HG03108 (cell line): ENCODE results near the gene CFAP90.

Experiments
- ATAC-seq: cut with Tn5 transposase; IDR thresholded peaks from one replicate; pipeline ENCODE4 v1.9.1; 2021; ENCODE audit warnings: moderate library complexity; ENCODE audit not compliant: unreplicated experiment

CFAP90 gene

DNA sequence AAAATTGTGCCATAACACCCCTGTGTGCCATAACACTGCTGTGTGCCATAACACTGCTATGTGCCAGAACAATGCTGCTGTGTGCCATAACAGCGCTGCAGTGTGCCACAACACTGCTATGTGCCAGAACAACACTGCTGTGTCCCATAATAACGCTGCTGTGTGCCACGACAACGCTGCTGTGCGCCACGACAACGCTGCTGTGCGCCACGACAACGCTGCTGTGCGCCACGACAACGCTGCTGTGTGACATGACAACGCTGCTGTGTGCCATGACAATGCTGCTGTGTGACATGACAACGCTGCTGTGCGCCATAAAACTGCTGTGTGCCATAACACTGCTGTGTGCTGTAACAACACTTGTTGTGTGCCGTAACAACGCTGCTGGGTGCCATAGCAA lies 25.9 kb downstream of the CFAP90 start:
- ATAC-seq, result no peak

DNA sequence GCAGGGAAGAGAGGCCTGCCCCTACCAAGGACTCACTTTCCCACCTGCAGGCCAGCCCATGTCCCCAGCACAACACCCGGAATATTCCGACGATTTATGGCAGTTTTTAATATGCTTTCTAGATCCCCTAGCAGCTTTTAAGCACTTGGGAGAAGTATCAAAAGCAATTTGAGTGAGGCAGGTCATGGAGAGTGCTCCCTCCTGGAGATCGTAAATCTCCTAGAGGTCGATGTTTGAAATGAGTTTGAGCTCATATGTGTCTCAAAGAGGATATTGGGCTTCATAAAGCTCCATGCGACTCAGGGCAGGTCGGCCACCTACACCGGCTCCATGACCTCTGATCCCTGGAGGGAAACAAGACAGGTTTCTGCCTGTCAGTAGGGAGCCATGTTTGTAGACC lies 27.3 kb downstream of the CFAP90 start:
- no peak for ATAC-seq

DNA sequence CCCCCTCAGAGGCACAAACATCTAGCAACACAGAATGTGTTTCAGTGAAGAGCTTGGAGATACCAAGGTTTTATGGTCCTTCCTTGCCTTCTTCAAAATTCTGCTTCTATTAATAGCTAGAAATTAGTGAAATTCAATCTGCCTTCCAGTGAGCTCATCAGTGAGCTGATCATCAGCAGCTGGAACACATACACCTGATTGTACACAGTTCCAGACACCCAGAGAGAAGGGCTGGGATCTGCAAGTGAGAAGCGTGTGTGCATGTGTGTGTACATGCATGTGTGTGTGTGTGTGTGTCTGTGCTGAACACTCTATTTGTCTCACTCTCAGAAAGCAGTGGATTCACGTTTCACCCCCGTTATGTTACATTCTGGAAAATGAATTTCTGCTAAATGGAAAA lies 28.5 kb downstream of the CFAP90 start:
- ATAC-seq, result no peak

DNA sequence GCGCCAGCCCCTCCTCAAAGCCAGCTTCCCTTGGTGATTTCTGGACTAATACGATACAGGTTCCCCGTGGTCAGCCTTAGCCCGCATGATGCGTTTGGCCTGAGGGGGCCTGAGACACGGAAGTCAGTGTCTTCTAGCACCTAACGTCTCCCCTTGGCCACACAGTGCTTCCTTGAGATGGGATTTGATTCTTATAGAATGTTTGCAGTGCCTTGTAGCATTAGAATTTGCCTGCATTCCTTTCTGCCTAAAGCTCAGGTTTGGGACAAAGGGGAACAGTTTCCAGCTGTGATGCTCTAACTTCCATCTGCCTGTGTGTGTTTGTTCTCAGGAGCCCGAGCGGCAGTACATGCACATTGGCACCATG lies 34.4 kb downstream of the CFAP90 start:
- no peak for ATAC-seq

DNA sequence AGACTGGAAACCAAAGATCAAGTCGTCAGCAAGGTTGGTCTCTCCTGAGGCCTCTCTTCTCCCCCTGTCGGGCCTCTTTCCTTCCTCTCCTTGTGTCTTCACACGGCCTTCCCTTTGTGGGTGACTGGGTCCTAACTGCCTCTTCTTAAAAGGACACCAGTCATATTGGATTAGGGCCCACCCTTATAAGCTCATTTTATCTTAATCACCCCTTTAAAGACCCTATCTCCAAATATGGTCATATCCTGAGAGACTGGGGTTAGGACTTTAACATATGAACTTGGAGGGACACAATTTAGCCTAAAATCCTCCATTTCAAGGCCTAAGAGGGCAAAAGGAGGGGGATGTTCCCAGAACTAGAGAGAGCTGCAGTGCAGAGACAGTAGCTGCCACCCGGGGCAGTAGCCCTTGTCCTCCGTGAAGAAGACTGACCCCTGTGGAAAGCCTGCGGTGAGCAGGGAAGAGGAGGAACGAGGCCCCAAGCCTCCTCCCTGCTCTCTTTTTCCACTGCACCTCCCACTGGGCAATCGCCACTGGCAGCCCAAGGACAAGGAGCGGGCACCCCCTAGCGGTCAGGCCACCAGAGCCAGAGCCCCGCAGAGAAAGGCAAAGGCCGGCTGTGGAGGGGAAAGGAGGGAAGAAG lies 34.9 kb downstream of the CFAP90 start:
- peak; percentile 91 for ATAC-seq

DNA sequence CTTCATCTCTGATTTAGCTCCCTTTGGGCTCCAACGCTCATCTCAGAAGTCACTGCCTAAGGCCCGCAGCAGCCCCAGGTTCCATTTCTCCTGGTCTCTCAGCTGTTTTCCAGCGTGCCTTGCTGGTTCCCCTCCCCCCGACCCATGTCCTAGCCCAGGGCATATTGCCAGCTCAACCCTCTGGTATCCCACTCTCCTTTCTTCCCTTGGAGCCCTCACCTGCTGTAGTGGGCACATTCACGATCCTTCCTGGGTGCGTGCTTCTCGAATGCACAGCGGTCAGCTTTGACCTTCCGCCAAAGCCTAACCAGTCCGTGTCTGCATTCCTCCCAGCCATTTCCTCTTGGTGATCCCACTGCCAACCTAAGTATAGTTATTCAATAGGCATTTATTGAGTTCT lies 36.1 kb downstream of the CFAP90 start:
- no peak for ATAC-seq

DNA sequence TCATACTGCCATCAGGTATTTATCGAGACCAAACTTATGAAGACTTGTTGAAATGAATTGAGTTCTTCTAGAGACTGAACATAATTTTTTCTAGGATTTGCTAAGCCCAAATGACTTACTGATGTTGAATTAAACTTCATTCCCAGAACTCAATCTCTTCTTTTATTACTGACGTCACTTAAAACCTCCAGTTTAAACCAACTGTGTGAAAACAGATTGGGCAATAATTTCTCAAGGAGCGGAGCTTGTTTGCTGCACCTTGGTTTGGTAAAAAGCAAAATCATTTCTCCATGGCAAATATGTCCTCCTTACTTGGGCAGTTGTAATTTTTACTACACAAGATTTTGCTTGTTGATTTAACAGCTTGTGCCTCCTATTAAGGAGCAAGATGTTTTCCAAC lies 37.4 kb downstream of the CFAP90 start:
- no peak for ATAC-seq

DNA sequence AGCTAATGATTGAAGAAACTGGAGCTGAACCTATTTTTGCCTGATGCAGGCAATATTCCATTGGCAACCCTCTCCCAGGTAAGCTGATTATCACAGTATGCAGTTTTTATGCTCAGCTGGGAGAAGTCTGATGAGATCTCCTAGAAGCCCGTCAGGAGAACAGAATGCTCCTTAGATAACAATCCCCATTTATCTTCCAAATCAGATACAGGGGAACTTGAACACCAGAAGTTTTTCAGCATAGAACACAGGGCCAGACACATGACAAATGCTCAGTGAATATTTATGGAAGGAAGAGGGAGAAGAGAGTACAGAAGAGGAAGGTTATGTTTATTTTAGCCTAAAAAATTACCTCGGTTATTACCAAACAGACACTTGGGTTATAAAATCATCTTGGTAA lies 37.9 kb downstream of the CFAP90 start:
- ATAC-seq, result no peak

DNA sequence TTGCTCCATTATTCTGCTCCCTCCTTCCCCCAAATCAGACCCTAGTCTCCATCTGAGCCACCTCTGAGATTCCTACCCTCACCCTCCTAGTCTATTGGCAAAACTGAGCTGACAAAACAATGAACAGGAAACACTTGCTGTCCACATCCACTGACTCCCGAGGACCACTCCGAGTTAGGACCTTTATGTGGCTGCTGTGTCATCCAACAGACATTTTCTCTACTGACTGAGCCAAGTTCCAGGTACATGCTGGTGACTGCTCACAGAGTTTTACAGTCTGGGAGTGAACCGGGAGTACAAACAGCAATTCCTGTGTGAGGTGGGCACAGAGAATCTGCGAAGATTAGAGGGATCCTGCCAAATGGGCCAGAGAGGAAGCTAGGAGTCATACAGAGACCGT lies 39.2 kb downstream of the CFAP90 start:
- ATAC-seq, result no peak

DNA sequence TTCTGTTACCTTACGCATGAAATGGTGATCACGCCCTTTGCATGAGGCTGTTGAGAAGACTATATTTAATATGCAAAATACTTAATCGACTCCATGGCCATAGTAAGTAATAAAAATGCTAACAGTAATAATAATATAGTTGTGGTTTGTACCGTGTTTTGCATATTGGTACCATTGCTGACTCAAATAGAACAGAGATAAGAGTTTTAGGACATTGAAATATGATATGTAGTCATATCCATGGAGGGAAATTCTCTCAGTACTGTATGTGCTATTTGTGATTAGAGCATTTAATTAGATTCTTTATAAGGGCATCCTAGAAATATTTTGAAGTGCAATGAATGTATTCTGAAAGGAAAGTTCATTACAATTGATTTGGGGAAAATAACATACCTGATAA lies 41.9 kb downstream of the CFAP90 start:
- no peak for ATAC-seq

DNA sequence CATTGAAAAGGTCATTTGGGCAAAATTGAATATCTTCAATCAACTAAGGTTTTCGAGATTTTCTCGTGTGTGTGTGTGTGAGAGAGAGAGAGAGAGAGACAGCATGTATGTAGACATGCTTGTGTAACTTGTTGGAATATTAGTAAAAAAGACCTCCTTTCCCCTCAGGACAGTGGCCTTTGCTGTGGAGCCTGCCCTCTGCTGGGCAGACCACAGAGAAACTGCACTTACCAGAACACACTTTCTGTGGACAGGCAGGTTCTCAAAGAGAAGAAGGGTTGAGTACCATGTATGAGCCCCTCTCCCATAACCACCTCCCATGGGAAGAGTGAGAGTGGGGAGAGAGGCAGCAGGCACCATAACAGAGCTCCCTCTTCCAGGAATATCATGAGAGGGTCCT lies 45.6 kb downstream of the CFAP90 start:
- no peak for ATAC-seq

DNA sequence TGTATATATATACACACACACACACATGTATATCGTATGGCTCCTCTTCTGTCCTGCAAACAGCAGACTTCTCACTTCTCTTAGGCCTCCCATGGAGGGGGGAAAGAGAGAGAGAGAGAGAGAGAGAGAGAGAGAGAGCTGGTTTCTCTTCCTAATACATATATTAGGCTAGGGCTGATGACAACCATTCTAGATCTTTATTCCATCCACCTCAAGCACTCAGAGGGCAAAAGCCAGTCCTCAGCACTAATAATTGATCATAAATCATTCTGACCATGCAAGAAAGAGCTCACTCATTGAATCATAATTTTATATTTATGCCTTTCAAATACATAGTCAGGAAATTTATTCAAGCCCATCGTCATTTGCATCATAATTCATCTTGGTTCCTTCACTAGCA lies 47.0 kb downstream of the CFAP90 start:
- ATAC-seq, result no peak

DNA sequence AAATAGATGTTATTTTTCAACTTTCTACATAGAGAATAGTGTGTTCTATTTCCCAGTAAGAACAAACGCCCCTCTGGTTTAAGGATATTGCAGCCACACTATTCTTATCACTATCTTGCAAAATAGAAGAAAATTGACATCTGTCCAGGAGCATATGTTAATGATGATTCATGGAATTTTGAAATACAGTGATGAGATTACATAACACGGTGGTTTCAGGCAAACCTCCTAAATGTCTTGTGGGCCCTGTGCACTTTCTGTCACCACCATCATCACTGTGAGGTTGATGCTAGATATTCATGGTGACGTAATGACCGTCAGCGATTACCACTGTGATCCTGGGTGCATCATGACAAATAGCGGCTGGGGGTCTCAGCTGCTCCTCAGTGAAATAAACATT lies 48.1 kb downstream of the CFAP90 start:
- ATAC-seq, result no peak

DNA sequence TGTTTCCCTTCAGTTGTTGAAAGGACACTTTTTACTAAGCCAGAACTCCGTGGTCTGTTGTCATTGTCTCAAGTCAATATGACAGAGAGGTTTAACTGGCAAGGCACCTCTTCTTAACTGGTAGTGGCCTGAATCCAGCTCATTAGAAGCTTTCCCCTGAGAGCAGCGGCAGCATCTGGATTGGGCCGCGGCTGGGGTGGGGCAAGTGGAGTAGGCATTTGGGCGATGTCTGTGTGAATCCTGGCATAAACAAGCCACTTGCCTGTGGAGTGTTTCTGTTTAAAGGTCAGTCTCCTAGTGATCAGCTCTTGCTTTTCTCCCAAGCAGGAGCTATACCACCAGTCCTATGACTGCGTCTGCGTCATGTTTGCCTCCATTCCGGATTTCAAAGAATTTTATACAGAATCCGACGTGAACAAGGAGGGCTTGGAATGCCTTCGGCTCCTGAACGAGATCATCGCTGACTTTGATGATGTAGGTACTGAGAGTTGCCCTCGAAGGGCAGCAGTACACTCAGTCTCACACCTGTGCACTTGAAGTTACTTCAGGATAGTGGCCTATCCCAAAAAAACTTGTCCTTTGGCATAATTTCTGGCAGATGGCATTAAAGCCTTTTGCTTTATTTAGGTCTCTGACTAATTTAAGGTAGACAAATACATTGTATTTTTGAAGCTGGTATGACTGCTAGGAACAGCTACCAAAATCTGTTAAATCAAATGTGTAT lies 48.9 kb downstream of the CFAP90 start:
- ATAC-seq, result no peak

DNA sequence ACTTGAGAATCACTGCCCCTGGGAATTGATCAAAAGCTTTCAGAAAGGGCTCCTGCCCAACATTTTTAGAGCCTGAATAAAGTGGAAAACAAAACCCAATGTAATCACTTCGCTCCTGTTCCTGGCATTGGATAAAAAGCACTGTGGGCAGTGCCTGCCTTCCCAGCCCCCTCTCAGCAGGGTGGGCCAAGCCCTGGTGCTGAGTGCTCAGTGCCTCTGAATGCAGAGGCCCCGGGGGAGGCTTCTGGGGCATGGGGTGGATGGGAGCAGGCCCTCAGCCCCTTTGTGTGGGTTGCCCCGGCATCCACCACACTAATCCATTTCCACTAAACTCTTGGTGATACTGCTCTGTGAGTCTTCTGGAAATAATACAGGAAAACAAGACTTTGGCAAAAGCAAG lies 55.6 kb downstream of the CFAP90 start:
- no peak for ATAC-seq

DNA sequence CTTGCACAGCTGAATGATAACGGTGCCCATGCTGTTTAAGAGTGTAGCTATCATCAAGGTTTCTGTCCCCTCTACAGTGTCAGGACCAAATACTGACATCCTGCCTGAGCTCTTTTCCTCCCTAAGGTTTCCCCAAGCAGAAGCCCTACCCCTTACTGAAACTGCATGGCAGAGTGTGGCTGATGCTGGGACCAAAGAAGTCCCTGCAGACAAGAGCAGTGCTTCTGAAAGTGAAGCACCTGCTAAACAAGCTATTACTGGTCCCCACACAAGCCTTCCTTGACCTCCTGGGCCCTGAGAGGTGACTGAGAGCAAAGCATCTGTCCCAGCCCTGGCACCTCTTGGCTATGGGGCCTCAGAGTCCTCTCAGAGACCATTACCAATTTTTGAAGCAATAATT lies 56.1 kb downstream of the CFAP90 start:
- ATAC-seq, result peak; percentile 40

DNA sequence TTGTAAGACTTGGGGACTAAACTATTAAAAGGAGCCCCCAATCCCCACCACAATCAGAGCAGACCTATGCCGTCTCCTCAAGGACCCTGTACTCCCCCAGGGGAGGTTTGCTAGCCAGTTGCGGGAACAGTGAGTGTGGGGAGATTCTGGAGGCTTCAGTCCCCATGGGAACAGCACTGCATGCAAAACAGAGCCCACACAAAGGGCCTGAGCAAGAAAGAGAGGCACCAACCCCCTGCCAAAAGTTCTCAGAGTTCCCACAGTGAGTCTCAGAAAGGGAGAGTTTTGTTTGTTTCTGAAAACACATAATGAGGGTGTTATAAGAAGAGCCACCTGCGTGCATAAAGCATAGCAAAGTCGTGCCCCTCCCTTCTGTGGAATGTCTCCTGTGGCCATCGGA lies 56.6 kb downstream of the CFAP90 start:
- ATAC-seq, result peak; percentile 64

DNA sequence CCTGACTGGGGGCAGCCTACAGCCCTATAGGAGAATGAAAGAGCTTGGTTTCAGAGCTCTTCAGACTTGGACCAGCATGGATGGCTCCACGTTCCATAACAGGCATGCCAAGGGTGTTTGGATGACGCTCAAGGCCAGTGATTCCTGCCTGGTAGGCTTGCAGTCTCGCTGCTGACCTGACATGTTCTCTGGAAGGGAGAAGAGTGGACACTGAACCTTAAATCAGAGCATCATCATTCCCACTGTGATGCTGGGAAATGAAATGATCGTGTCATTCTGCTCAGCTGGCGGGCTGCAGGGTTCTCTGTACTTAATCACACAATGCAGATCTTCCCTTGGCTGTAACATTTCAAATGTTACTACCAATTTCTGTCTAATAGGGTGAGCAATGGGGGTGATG lies 57.0 kb downstream of the CFAP90 start:
- no peak for ATAC-seq

DNA sequence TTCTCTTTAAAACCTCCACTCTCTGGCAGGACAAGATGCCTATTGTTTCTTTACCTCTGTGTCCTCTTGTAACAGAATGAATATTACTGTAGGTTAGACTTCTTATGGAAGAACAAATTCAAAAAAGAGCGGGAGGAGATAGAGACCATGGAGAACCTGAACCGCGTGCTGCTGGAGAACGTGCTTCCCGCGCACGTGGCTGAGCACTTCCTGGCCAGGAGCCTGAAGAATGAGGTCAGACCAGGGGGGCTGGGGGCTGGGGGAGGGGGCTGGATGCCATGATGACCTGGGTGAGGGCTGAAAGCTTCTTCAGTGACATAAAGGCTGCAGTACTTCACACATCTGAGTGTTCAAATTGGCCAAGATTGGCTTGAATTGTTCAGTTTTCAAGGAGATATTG lies 61.4 kb downstream of the CFAP90 start:
- no peak for ATAC-seq

DNA sequence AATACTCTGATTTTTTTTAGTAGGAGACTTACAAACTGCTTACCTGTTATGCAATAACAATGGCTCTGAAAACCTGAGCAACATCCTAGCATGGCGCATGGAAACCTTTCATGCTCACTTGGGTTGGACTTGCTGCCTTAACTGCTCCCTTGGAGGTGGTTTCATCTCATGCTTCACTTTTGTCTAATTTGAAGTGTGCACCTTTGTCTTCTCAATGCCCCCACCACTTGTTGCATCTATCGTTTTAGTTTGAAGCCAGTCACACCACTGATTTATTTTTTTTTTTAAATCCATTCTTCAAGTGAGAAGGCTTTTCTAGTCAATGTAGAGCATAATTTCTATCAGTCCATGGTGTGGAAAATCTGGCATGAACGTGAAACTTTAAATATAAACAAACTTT lies 63.2 kb downstream of the CFAP90 start:
- no peak for ATAC-seq

DNA sequence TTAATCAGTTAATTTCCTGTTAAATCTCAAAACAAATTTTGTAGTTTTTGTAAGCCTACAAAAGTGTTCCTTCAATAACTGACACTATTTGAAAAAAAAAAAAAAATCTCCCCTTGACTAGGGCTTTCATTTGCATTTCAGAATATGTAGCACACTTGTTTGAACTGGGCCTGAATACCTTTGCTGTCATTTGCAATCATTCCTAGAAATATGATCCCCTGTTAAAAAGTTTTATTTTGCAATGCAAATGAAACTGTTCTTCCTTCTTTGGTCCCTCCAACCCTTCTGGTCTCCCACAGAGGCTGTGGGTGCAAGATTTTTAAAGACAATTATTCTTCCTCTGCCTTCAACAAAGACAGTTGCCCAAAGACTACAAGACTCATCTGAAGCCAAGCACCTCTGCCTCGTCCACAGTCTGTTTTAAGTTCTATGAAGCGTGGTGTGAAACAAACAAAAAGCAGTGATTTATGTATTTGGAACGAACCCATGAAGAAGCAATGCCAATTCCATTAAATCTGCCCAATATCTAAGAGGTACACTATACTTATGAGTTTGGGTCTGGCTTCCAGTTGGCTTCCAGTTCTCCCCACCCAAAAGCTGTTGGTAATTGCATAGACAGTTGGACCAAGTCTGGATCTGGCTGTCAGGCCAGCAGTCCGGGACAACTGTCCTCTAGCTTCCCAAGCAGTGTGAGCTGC lies 66.1 kb downstream of the CFAP90 start:
- no peak for ATAC-seq

DNA sequence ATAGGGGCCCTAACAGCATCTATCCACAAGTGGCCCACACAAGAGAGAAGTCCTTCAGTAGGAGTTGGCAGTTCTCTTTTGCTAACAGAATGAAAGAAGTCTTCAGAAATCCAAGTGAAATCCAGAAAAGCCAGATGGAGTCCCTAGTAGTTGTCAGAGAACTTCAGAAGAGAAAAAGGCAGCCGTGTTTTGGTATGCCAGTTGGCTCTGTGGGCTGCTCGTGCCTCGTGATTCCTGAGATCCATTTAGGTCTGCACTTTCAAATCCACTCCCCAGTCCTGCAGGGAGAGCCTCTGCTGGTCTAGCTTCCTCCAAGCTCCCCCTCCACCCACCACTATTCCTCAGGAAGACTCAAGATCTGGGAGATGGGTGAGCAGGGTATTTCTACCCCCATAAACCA lies 69.0 kb downstream of the CFAP90 start:
- no peak for ATAC-seq
